Measurements from ENCODE around the gene MLH3. TPM values are rescaled to one million over a fixed set of nuclear protein-coding genes. Genes with fewer than 3 reads are reported as not detected.

Gene MLH3
- total and polyA plus RNA-seq, 2 donors (not counting 3 experiments of a cell fraction or from before 2014, with no cell fraction given), result 4.8 to 16.5 TPM

- DNase-seq (ENCODE audit: low read depth, low spot score) (no peak), FAIRE-seq (no peak)
- Histone ChIP-seq H3K36me3 (ENCODE audit: control insufficient read depth in 2 of 2, extremely low read depth in 1 of 2, insufficient read depth in 2 of 2, low read length in 2 of 2) (peaks cover 9 to 16% of the 10 kb centered on the region in 2 experiments), H3K27me3 (ENCODE audit: control insufficient read depth in 2 of 2, insufficient read depth in 2 of 2, low read length in 2 of 2) (no peaks in the 10 kb centered on the region), H3K27ac (ENCODE audit: insufficient read depth, low read depth, low read length) (no peak overlapping the region), H2AFZ (ENCODE audit: low read depth, low read length) (no peak overlapping the region), H3K4me2 (ENCODE audit: insufficient read depth, low read length) (no peak overlapping the region), H3K4me3 (replicated peaks in 1 of 3; ENCODE audit: insufficient read depth in 1 of 3, low read depth in 1 of 3, low read length in 3 of 3) (no peak overlapping the region), H4K20me1 (replicated peaks; ENCODE audit: control insufficient read depth, extremely low read depth, insufficient read depth, low read length) (no peaks in the 10 kb centered on the region), H3K9me1 (replicated peaks; ENCODE audit: control insufficient read depth, extremely low read depth, insufficient read depth, low read length) (no peaks in the 10 kb centered on the region), H3K4me1 (ENCODE audit: control insufficient read depth, extremely low read depth, insufficient read depth, low read length) (no peaks in the 10 kb centered on the region), H3K9ac (replicated peaks; ENCODE audit: extremely low read depth, insufficient read depth, low read length) (no peak overlapping the region), H3K79me2 (ENCODE audit: control insufficient read depth, insufficient read depth, low read length) (no peaks in the 10 kb centered on the region), H3K9me3 (replicated peaks; ENCODE audit: control insufficient read depth, insufficient read depth, low read length) (no peaks in the 10 kb centered on the region)
- intact Hi-C loops (cut with micrococcal nuclease), result no loop called here
- ChIA-PET CTCF (interaction anchor here (0.7 to 1.3 kb wide), 2 partner anchors 12 to 20 kb away, joined by 3 read pairs; no protein-coding TSS in a partner anchor), POLR2A (no interaction called here)
- TF ChIP-seq CTCF (IDR thresholded peaks at IDR 0.05; ENCODE audit: extremely low read depth in 1 of 2, insufficient read depth in 1 of 2, low read depth in 1 of 2, low read length in 2 of 2), result no peak
- TF ChIP-seq EZH2 (IDR thresholded peaks at IDR 0.05; ENCODE audit: borderline replicate concordance, low read depth, low read length, severe bottlenecking), result no peak
- BruUV-seq (replicated peaks), result no TSS peak
- dilution Hi-C loops (cut with MboI; ENCODE audit: extremely low pct_ligation_motif_present, low sequenced_read_pairs), result no loop called here
Measured at GRCh38 chr14:75095690-75096089, 44.4 kb upstream of the MLH3 start.

- Histone ChIP-seq H3K9ac (replicated peaks; ENCODE audit: extremely low read depth, insufficient read depth, low read length) (no peak overlapping the region), H3K27ac (ENCODE audit: insufficient read depth, low read depth, low read length) (no peak overlapping the region), H3K9me3 (replicated peaks; ENCODE audit: control insufficient read depth, insufficient read depth, low read length) (no peaks in the 10 kb centered on the region), H3K4me1 (ENCODE audit: control insufficient read depth, extremely low read depth, insufficient read depth, low read length) (peaks cover 4% of the 10 kb centered on the region), H3K79me2 (ENCODE audit: control insufficient read depth, insufficient read depth, low read length) (no peaks in the 10 kb centered on the region), H3K9me1 (replicated peaks; ENCODE audit: control insufficient read depth, extremely low read depth, insufficient read depth, low read length) (no peaks in the 10 kb centered on the region), H4K20me1 (replicated peaks; ENCODE audit: control insufficient read depth, extremely low read depth, insufficient read depth, low read length) (no peaks in the 10 kb centered on the region), H3K4me2 (ENCODE audit: insufficient read depth, low read length) (no peak overlapping the region), H3K4me3 (replicated peaks in 1 of 3; ENCODE audit: insufficient read depth in 1 of 3, low read depth in 1 of 3, low read length in 3 of 3) (no peak overlapping the region), H3K36me3 (ENCODE audit: control insufficient read depth in 2 of 2, extremely low read depth in 1 of 2, insufficient read depth in 2 of 2, low read length in 2 of 2) (peaks cover 9 to 16% of the 10 kb centered on the region in 2 experiments), H2AFZ (ENCODE audit: low read depth, low read length) (no peak overlapping the region), H3K27me3 (ENCODE audit: control insufficient read depth in 2 of 2, insufficient read depth in 2 of 2, low read length in 2 of 2) (no peaks in the 10 kb centered on the region)
- no TSS peak for BruUV-seq (replicated peaks)
- FAIRE-seq (no peak), DNase-seq (ENCODE audit: low read depth, low spot score) (no peak)
- intact Hi-C loops (cut with micrococcal nuclease) (no loop called here), dilution Hi-C loops (cut with MboI; ENCODE audit: extremely low pct_ligation_motif_present, low sequenced_read_pairs) (no loop called here)
- CTCF ChIA-PET, result interaction anchor here (1.2 kb wide), 2 partner anchors 9 to 189 kb away, joined by 3 to 4 read pairs; no protein-coding TSS in a partner anchor
- POLR2A ChIA-PET, result no interaction called here
- TF ChIP-seq POLR2AphosphoS5 (IDR thresholded peaks at IDR 0.05; ENCODE audit: insufficient read depth, low read depth, low read length), result no peak
- no peak for TF ChIP-seq CTCF (IDR thresholded peaks at IDR 0.05; ENCODE audit: extremely low read depth in 1 of 2, insufficient read depth in 1 of 2, low read depth in 1 of 2, low read length in 2 of 2)
- no peak for TF ChIP-seq MAX (IDR thresholded peaks at IDR 0.05; ENCODE audit: insufficient read depth, insufficient read length)
- TF ChIP-seq FOS (IDR thresholded peaks at IDR 0.05; ENCODE audit: borderline replicate concordance, insufficient read depth, low read length), result no peak
- no peak for TF ChIP-seq MYC (IDR thresholded peaks at IDR 0.05; ENCODE audit: low read depth, low read length)
- TF ChIP-seq POLR2A (IDR thresholded peaks at IDR 0.05; ENCODE audit: low read depth, low read length), result no peak
- no peak for TF ChIP-seq EZH2 (IDR thresholded peaks at IDR 0.05; ENCODE audit: borderline replicate concordance, low read depth, low read length, severe bottlenecking)
- no peak for TF ChIP-seq GATA2 (IDR thresholded peaks at IDR 0.05; ENCODE audit: insufficient read depth, insufficient read length, low read depth, low read length)
Measured at GRCh38 chr14:75094896-75095295, 43.6 kb upstream of the MLH3 start.

Measured in endothelial cell of umbilical vein (primary cell).